Skeletal muscle satellite cell (primary cell): ENCODE measurements around the gene SNRNP200. TPM values are rescaled to one million over a fixed set of nuclear protein-coding genes. Genes with fewer than 3 reads are reported as not detected.

Experiments
- H3K27me3 ChIP-seq: 2 replicates; pipeline ENCODE4 v1.7.0; 2013; ENCODE audit warnings: low read length; ENCODE audit not compliant: control insufficient read depth, insufficient read depth
- H3K36me3 ChIP-seq: 2 replicates; pipeline ENCODE4 v1.7.0; 2013; ENCODE audit warnings: mild to moderate bottlenecking, control low read depth, low read length; ENCODE audit not compliant: insufficient read depth
- H3K4me1 ChIP-seq: 2 replicates; pipeline ENCODE4 v1.7.0; 2013; ENCODE audit warnings: low read length; ENCODE audit not compliant: control insufficient read depth, insufficient read depth
- H3K4me2 ChIP-seq: 2 replicates; pipeline ENCODE4 v1.7.0; 2013; ENCODE audit warnings: mild to moderate bottlenecking, low read length
- H3K4me3 ChIP-seq: 2 replicates; pipeline ENCODE4 v1.7.0; 2013; ENCODE audit warnings: low read length
- H3K9ac ChIP-seq: 2 replicates; pipeline ENCODE4 v1.7.0; 2013; ENCODE audit warnings: mild to moderate bottlenecking, low read depth, low read length, moderate library complexity
- H3K9me3 ChIP-seq: replicated peaks from 2 replicates; pipeline ENCODE4 v1.7.0; 2013; ENCODE audit warnings: mild to moderate bottlenecking, control low read depth, low read length
- total RNA-seq: library from RNA; depleted of rRNA; stranded (reverse); fragments of >200 nt; gene quantifications from 2 replicates; pipeline ENCODE4 v1.2.3, GENCODE V29; 2012; rRNA removed

The SNRNP200 gene
- 36.2 and 37.4 TPM in 2 replicates for total RNA-seq

DNA sequence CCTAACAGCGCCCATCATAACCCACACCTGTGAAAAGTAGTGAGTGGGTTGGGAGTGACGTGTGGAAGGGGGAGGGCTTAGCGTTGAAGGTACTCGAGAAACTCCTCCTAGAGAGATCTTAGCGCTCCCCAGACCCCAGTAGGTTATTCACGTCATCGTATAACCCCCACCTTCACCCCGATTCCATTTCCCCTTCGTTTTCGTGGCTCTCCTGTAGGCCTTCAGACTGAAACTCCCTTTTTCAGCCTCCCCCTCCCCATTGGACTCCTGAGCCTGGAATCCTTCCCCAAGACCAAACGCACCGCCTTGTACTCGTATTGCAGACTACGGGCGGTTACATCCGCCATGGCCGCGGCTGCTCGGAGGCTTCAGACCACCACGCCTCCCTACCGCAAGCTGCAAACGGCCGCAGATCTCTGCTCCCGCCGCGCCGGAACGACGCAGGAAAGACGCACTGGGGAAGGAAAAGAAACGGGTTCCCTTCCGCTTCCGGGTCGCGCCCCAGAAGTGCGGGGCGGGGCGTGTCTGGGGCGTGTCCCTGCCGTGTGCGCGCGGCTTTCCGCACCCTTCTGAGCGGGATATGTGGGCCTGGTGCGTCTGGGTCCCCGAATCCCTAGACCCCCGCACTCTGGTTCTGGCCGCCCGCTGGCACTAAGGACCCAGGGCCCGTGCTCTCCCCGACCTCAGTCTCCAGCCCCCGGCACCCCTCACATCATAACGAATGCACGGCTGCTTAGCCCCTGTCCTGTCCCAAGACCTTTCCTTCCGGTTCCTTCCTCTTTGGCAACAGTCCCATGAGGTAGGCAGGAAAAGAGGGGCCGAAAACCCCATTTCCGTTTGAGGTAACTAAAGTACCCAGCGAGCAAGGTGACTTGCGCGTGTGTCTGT, at the start of gene SNRNP200:
TSS of gene SNRNP200 (minus strand) at position 456 of the 888 bp plus-strand sequence. CDS start at position 347, 109 bp downstream.
- Histone ChIP-seq H3K4me1 (peaks cover 17% of the 10 kb centered on the region), H3K9me3 (no peaks in the 10 kb centered on the region), H3K4me2 (peak within 1 kb of the TSS; percentile 96), H3K36me3 (peaks cover 42% of the 10 kb centered on the region), H3K27me3 (no peaks in the 10 kb centered on the region), H3K9ac (peak within 1 kb of the TSS; percentile 95), H3K4me3 (peak within 1 kb of the TSS; percentile 95)

DNA sequence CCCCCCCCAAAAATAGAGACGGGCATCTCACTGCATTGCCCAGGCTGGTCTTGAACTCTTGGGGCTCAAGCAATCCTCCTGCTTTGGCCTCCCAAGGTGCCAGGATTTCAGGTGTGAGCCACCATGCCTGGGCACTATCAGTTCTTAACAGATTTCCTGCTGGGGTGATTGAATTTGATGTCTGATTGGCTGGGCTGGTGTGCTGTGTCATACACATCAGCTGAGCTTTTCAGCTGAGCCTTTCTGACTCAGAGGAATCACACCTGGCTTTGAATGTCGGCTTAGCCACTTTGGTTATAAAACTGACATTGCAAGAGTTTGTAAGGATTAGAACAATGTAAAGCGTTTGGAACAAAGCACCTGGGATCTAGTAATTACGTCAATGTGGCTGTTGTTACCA, 49.1 kb upstream of the SNRNP200 start:
- no peaks in the 10 kb centered on the region for H3K27me3 ChIP-seq
- peaks cover 13% of the 10 kb centered on the region for H3K36me3 ChIP-seq
- H3K9me3 ChIP-seq = no peaks in the 10 kb centered on the region
- no peak overlapping the region for H3K9ac ChIP-seq
- H3K4me2 ChIP-seq = no peak overlapping the region
- H3K4me1 ChIP-seq = peaks cover 20% of the 10 kb centered on the region
- no peak overlapping the region for H3K4me3 ChIP-seq

DNA sequence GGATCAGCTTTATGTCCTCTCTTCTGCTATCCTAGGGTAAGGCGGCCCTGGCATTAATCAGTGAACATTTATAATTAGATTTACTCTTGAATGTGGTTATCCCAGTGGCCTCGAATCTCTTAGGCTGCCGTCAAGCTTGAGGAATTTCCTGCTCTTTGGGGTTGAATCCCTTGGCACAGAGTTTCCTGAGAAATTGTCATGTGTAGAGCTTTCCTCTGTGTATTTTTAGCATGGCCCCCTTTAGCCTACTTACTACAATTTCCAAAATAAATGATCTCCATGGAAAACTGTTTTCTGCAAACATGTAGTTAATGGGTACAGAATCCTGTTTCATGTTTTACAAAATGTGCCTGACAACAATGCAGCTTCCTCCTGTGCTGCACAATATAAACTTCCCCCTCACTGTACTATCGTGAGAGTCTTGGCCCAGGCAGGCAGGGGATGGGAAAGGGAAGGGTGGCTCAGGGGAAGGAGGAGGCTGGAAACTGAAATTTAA, 48.3 kb upstream of the SNRNP200 start:
- Histone ChIP-seq H3K9ac (peak overlapping the region; percentile 18), H3K36me3 (peaks cover 13% of the 10 kb centered on the region), H3K9me3 (no peaks in the 10 kb centered on the region), H3K4me2 (peak overlapping the region; percentile 61), H3K27me3 (no peaks in the 10 kb centered on the region), H3K4me1 (peaks cover 20% of the 10 kb centered on the region), H3K4me3 (no peak overlapping the region)

DNA sequence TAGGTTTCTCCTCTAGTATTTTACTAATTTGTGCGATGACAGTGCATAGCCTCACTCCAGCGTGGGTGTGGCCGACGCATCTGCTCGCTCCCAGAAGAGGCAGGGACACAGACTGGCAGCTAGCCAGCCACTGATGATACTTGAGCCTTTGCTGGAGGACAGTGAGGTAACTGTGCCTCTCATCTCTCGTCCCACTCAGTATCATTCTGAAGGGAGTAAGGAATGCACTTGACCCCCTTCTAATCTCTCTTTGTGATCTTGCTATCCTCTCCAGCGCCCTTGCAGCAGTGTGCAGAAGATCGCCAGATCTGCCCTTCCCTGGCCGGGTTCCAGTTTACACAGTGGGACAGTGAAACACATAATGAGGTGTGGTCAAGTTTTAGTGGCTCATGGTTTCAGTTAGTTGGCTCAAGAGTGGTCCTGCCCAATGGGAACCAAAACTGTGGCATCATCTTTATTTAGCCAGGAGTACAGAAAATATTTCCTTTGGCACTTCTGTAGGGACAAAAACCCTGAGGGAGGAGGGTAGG, 47.8 kb upstream of the SNRNP200 start:
- Histone ChIP-seq H3K9ac (peak overlapping the region; percentile 10), H3K27me3 (no peaks in the 10 kb centered on the region), H3K36me3 (peaks cover 13% of the 10 kb centered on the region), H3K4me2 (peak overlapping the region; percentile 61), H3K4me1 (peaks cover 20% of the 10 kb centered on the region), H3K4me3 (peak overlapping the region; percentile 10), H3K9me3 (no peaks in the 10 kb centered on the region)

DNA sequence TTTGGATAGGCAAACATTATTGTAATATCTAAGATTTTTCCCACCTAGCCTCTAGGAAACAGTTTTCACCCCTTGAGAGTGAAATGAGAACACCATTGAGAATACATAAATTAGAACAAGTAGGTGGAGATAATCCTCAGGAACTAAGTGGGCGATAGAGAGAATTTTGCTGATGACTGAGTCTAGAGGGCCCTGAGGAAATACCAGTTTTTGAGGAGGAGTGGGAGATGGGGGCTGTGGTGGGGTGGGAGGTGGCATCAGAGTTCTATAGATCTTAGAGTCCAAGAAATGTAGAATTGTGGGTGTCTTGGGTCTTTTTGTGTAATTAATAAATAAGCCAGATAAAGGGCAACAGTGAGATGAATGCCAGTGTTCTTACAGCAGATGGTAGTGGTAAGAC, 42.0 kb upstream of the SNRNP200 start:
- peaks cover 30% of the 10 kb centered on the region for H3K36me3 ChIP-seq
- no peak overlapping the region for H3K9ac ChIP-seq
- no peaks in the 10 kb centered on the region for H3K27me3 ChIP-seq
- H3K4me2 ChIP-seq = no peak overlapping the region
- H3K9me3 ChIP-seq = no peaks in the 10 kb centered on the region
- H3K4me3 ChIP-seq = no peak overlapping the region
- H3K4me1 ChIP-seq = peaks cover 4% of the 10 kb centered on the region

DNA sequence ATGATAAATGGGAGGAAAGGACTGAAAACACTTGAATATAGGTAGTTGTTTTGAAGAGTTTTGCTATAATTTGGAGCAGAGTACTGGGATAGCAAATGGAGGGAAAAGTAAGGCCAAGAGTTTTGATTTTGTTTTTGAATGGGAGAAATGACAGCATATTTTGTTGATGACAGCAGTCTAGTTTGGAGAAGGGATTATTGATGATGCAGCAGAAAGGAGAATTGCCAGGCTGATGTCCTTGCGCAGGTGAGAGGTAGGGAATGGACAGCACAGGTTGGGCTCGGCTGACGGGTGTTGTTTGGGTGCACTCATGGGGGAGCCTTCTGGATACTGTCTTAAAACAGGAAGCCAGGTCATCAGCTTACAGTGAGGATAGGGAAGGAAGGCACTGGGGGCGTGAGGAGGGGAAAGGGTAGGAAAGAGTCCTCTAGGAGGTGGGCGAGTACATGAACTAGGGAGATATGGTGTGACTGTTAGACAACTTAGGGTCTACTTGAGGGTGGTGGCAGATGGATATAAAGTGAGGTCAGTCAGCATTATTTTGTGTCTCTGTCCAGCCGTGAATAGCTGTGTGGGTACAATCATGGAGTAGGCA, 40.6 kb upstream of the SNRNP200 start:
- Histone ChIP-seq H3K4me1 (peaks cover 16% of the 10 kb centered on the region), H3K9ac (no peak overlapping the region), H3K27me3 (no peaks in the 10 kb centered on the region), H3K9me3 (no peaks in the 10 kb centered on the region), H3K4me3 (no peak overlapping the region), H3K4me2 (no peak overlapping the region), H3K36me3 (peaks cover 24% of the 10 kb centered on the region)

DNA sequence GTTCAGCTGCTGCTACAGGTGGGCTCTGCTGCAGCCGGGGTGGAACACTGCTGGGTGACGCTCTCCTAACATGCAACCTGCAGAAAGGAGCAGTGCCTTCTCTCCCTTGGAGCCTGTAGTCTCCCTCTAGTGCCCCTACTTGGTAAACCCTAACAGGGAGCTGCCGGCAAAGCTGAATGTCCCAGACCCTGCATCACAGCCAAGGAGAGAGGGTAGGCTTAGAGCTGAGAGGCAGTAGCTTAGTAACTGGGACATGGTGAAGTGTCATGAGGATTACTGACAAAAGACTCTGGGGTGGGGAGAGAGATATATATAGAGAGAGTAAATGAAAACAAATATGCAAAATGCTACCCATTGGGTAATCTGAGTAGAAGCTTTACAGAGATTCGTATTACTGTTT, 40.1 kb upstream of the SNRNP200 start:
- H3K27me3 ChIP-seq = no peaks in the 10 kb centered on the region
- no peak overlapping the region for H3K9ac ChIP-seq
- H3K36me3 ChIP-seq = peaks cover 24% of the 10 kb centered on the region
- H3K4me3 ChIP-seq = no peak overlapping the region
- peaks cover 19% of the 10 kb centered on the region for H3K4me1 ChIP-seq
- H3K4me2 ChIP-seq = no peak overlapping the region
- H3K9me3 ChIP-seq = no peaks in the 10 kb centered on the region

DNA sequence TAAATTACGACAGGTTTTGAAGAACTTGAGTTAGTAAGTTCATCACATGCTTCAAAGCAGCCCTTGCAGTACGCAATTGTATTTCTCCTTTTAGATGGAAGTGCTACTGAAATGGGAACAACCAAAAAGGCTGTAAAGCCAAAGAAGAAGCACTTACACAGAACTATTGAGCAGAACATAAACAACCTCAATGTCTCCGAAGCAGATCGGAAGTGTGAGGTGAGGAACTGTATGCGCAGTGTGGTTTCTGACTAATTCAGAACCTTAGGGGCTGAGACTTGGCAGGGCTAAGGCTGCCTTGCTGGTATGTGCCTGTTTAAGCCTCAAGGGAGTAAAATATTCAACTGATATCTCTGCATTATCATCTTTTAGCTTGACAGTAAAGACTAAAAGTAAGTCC, 38.7 kb upstream of the SNRNP200 start:
- H3K4me3 ChIP-seq = no peak overlapping the region
- H3K9ac ChIP-seq = no peak overlapping the region
- no peak overlapping the region for H3K4me2 ChIP-seq
- H3K27me3 ChIP-seq = no peaks in the 10 kb centered on the region
- no peaks in the 10 kb centered on the region for H3K9me3 ChIP-seq
- peaks cover 25% of the 10 kb centered on the region for H3K4me1 ChIP-seq
- H3K36me3 ChIP-seq = peaks cover 17% of the 10 kb centered on the region

DNA sequence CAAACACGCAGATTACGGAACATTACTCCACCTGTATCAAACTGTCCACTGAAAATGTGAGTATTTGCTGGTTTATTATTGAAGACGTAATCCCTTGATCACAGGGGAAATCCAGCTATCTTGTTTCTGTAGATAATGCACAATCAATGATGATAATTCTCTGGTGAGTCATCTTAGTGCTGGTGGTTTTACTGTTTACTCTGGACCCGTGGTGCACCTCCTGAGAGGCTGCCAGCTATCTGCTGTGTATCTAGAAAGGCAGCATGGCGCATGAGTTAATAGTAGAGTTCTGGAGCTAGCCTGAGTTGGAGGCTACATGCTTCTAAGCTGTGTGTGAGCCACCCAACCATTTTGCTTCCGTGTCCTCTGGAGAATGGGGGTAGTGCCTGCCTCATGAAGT, 36.7 kb upstream of the SNRNP200 start:
- Histone ChIP-seq H3K27me3 (no peaks in the 10 kb centered on the region), H3K36me3 (peaks cover 17% of the 10 kb centered on the region), H3K9ac (no peak overlapping the region), H3K9me3 (no peaks in the 10 kb centered on the region), H3K4me3 (no peak overlapping the region), H3K4me1 (peaks cover 25% of the 10 kb centered on the region), H3K4me2 (no peak overlapping the region)

DNA sequence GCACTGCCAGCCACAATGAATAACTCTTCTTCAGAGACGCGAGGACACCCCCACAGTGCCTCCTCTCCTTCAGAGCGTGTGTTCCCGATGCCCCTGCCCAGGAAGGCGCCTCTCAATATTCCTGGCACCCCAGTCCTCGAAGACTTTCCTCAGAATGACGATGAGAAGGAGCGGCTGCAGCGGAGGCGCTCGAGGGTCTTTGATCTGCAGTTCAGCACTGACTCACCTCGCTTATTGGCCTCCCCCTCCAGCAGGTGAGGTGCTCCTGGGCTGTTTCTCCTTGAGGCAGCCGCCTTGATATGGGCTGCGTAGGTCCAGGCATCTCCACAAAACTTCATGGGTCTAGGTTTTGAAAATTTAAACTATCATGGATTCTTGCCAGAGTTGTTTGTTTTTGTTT, 36.3 kb upstream of the SNRNP200 start:
- peaks cover 17% of the 10 kb centered on the region for H3K36me3 ChIP-seq
- H3K27me3 ChIP-seq = no peaks in the 10 kb centered on the region
- H3K9ac ChIP-seq = no peak overlapping the region
- H3K4me2 ChIP-seq = no peak overlapping the region
- H3K9me3 ChIP-seq = no peaks in the 10 kb centered on the region
- H3K4me1 ChIP-seq = peaks cover 27% of the 10 kb centered on the region
- H3K4me3 ChIP-seq = no peak overlapping the region

DNA sequence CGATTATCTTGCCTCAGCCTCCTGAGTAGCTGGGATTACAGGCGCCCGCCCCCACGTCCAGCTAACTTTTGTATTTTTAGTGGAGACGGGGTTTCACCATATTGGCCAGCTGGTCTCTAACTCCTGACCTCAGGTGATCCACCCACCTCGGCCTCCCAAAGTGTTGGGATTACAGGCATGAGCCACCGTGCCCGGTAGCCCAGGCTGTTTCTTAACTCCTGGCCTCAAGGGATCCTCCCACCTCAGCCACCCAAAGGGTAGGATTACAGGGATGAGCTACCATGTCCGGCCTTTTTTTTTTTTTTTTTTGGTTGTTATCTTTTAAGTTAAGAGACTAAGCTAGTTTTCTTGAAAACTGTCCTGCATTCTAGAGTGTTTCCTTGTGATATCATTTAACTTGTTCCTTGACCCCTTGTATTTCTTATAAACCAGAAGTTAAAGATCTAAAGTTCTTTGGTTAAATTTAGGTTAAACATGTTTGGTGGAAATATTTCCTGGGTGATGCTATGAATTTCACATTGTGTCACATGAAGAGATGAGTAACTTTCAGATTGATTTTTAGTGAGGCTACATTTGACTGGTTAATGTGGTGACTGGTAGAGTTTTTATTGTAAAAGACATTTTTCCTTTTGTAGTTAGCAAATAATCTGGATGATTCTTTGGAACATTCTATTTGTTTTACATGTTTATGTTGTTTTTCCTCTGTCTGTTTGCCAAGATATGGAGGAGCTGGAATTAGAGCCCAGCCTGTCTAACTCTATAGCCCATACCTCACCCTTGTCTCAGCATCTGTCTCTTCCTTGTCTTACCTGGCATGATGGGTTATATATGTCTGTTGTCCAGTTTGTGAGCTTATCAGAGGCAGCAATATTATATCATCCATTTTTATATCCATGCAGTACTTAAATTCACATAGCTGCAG, 35.4 kb upstream of the SNRNP200 start:
- H3K9me3 ChIP-seq = no peaks in the 10 kb centered on the region
- peaks cover 13% of the 10 kb centered on the region for H3K36me3 ChIP-seq
- H3K27me3 ChIP-seq = no peaks in the 10 kb centered on the region
- H3K9ac ChIP-seq = no peak overlapping the region
- no peak overlapping the region for H3K4me2 ChIP-seq
- no peak overlapping the region for H3K4me3 ChIP-seq
- H3K4me1 ChIP-seq = peaks cover 34% of the 10 kb centered on the region
